ENCODE results near the gene CD247.

GRCh38 chr1:167416506-167416905 is 101.8 kb downstream of the CD247 start:
- TF ChIP-seq, protein P1, sequence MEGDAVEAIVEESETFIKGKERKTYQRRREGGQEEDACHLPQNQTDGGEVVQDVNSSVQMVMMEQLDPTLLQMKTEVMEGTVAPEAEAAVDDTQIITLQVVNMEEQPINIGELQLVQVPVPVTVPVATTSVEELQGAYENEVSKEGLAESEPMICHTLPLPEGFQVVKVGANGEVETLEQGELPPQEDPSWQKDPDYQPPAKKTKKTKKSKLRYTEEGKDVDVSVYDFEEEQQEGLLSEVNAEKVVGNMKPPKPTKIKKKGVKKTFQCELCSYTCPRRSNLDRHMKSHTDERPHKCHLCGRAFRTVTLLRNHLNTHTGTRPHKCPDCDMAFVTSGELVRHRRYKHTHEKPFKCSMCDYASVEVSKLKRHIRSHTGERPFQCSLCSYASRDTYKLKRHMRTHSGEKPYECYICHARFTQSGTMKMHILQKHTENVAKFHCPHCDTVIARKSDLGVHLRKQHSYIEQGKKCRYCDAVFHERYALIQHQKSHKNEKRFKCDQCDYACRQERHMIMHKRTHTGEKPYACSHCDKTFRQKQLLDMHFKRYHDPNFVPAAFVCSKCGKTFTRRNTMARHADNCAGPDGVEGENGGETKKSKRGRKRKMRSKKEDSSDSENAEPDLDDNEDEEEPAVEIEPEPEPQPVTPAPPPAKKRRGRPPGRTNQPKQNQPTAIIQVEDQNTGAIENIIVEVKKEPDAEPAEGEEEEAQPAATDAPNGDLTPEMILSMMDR (IDR thresholded peaks at IDR 0.05) = no peak
- TF ChIP-seq TAF1 (IDR thresholded peaks at IDR 0.05; ENCODE audit: borderline replicate concordance, low read depth, low read length) (no peak), FOXM1 (IDR thresholded peaks at IDR 0.05; ENCODE audit: low read depth) (no peak), RXRA (IDR thresholded peaks at IDR 0.05; ENCODE audit: borderline replicate concordance, low read depth) (no peak)
- TF ChIP-seq, protein P2, sequence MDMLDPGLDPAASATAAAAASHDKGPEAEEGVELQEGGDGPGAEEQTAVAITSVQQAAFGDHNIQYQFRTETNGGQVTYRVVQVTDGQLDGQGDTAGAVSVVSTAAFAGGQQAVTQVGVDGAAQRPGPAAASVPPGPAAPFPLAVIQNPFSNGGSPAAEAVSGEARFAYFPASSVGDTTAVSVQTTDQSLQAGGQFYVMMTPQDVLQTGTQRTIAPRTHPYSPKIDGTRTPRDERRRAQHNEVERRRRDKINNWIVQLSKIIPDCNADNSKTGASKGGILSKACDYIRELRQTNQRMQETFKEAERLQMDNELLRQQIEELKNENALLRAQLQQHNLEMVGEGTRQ (IDR thresholded peaks at IDR 0.05; ENCODE audit: borderline replicate concordance, low read depth, low read length) = no peak

Data from SK-N-SH (cell line).